ENCODE data around the gene DENND1A. TPM values are rescaled to one million over a fixed set of nuclear protein-coding genes. Genes with fewer than 3 reads are reported as not detected.
A peak's percentile ranks its signal among the peaks of the same experiment; 100 is the strongest.

The DENND1A gene
- total RNA-seq, 1 donor from 2014 or later = 16.3 TPM

DNA sequence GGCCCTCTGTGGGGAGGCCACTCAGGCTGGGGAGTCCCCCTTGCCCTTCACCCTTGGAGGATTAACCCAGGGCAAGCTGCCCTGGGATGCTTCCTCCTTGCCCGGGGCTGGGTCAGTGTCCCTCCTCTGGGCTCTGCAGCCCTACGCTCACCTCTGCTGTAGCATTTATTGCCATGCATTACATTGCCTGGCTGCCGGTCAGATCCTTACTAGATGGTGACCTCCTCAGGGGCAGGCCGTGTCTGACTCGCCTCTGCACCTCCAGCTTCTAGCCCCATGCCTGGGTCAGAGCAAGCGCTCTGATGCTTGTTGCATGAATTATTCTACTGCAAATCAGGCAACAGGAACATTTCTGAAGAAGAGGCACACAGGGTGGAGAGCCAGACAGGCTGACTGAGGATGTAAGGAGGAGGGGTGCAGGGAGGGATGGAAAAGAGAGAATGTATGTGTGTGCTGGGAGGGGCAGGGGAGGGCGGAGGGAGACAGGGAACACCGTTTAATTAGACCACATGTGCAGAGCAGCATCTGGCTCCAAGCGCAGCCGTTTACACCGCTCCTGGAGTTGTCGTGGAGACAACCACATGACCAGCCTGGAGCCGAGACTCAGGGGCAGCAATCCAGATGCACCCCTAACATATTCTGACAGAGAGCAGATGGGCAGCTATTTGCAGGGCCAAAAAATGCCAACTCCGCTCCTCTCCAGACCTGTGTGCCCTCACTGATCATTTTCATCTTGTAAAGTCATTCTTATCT is 456.9 kb downstream of the DENND1A start:
- no peak for DNase-seq (ENCODE audit: low read depth)

DNA sequence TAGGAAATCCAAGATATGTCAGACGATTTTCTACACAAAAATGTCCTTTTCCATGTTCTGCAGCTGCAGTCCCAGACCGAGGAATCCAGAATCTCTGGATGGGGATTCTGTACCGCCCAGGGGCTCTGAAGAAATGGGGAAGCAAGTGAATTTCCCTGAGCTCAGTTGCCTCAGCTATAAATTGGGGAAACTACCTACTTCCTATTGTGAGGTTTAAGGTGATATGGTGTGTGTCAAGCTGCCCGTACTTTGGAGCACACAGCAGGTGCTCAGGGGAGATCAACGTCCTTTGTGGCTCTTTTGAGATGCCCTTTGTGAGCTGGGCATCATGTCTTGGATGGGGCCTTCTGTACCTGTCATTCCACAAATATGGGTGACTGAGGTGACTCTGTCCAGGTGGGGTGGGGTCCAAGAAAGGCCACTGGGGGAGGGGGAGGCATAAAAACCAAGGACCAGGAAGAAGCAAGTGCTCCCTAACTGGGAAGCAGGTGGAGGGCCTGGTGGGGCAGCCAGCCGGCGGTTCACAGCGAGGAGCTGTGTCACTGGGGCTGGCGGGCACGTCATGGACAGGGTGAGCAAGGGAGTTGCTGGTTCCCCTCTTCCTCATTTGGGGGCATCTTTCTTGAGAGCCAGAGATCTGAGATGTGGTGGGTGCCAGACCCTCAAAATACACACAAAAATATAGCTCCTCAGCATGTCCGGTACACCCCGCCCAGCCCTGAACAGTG is 457.9 kb downstream of the DENND1A start:
- no peak for DNase-seq (ENCODE audit: low read depth)

- no peak for DNase-seq (ENCODE audit: low read depth)
Observed at GRCh38 chr9:123470991-123471770, 458.7 kb downstream of the DENND1A start.

GRCh38 chr9:123470121-123470782 is 459.7 kb downstream of the DENND1A start:
- no peak for DNase-seq (ENCODE audit: low read depth)

GRCh38 chr9:123469282-123469681 is 460.6 kb downstream of the DENND1A start:
- no peak for DNase-seq (ENCODE audit: low read depth)

- peak; percentile 40 for DNase-seq (ENCODE audit: low read depth)
Observed at GRCh38 chr9:123468541-123468940, 461.4 kb downstream of the DENND1A start.

- DNase-seq (ENCODE audit: low read depth) = no peak
Observed at GRCh38 chr9:123465304-123465703, 464.6 kb downstream of the DENND1A start.

- peak; percentile 11 for DNase-seq (ENCODE audit: low read depth)
Observed at GRCh38 chr9:123460091-123460490, 469.8 kb downstream of the DENND1A start.

DNA sequence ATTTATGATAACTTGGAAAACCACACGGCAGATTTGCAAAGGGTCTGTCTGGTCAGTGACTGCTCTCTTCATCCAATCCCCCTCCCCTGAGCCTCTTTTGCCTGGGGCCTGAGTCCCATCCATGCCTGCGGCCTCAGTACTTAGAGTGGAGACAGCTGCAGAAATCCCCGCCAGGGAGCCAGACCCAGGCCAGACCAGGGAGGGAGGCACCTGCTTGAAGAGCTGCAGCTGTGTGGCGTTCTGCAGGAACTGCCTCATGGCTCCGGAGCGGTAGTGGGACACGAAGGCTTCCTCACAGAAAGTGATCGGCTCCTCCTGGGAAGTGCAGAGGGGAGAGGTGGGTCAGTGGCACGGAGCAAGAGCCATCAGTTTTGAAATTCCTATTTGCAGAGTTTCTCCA is 472.3 kb downstream of the DENND1A start:
- peak; percentile 53 for DNase-seq (ENCODE audit: low read depth)

GRCh38 chr9:123456011-123456410 is 473.9 kb downstream of the DENND1A start:
- DNase-seq (ENCODE audit: low read depth) = no peak

DNA sequence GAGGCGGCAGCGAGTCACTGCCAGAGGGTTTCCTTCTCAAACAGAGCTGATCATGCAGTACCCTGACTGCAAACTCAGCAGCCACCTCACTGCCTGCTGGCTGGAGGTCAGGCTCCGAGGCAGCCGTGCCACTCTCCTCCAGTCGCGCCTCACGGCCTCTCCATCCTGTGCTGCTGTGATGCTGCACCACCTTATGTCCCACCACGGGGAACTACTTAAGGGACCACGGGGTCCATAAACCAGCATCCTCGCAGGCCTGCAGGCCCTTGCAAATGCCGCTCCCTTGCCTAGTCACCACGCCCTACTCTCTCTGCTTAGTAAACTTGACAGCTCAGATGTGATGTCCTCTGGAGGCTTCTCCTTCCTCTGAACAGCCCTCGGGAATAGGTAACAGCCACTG is 474.7 kb downstream of the DENND1A start:
- DNase-seq (ENCODE audit: low read depth) = no peak

- no peak for DNase-seq (ENCODE audit: low read depth)
Observed at GRCh38 chr9:123454361-123454760, 475.6 kb downstream of the DENND1A start.

- DNase-seq (ENCODE audit: low read depth) = no peak
Observed at GRCh38 chr9:123453831-123454321, 476.1 kb downstream of the DENND1A start.

DNA sequence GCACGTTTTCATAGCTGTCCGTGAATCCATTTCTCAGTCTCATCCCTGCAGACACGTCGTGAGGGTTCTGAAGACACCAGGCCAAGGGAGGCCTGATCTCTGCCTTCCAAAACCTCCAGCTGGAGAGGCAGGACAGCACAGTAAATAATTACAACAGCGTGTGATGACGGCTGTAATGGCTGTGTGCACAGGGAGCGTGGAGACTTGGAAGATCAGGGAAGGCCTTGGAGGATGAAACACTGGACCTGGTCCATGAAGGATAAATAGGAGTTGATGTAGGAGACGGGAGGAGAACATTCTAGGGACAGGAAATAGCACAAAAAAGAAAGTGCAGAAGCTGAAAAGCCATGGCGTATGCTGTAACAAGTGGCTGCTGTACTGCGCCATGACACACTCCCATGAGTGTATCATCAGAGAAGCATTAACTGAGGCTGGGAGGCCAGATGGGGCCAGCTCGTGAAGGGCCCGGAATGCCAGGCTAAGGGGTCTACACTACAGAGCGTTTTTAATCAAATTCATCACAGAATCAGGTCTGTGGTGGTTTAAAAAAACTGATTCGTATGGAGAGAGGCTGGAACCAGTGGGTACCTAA is 476.8 kb downstream of the DENND1A start:
- no peak for DNase-seq (ENCODE audit: low read depth)

DNA sequence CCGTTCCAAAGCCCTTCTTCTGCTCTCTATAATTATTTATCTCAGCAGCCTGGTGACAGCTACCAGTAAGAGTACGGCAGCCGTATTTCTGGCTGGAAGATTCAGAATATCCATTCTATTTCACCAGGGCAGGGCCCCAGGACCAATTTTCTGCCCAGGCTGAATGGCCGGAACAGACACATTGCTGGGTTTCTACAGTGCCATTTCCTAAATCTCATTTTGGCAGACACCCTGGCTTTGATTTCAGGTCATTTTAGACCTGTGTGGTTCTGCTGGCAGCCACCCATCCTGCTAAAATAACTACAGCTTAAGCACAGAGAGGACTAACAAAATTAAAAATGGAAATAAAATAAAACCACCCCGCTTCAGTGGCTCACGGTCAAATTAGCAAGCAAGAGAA is 478.9 kb downstream of the DENND1A start:
- no peak for DNase-seq (ENCODE audit: low read depth)

GRCh38 chr9:123450098-123450770 is 479.7 kb downstream of the DENND1A start:
- DNase-seq (ENCODE audit: low read depth) = peak; percentile 53

- no peak for DNase-seq (ENCODE audit: low read depth)
Observed at GRCh38 chr9:123447934-123448646, 481.8 kb downstream of the DENND1A start.

- peak; percentile 11 for DNase-seq (ENCODE audit: low read depth)
Observed at GRCh38 chr9:123445981-123446610, 483.8 kb downstream of the DENND1A start.

DNA sequence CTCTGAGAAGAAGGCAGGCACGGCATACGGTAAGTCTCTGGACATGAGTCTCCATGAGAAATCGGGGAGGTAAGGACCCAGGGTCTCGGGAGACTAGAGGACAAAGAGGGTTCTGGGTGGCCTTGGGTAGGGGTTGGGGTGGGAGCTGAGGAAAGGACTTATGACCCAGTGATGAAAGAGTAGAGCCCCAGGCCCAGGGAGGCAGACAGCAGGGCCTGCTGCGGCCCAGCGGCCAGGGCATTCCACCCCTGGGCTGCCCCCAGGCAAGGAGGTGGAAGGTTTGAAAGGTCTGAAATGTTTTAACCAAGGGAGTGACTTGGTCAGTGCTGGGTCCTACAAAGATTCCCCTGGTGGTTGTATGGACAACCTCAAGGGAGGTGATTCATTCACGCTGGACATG is 484.8 kb downstream of the DENND1A start:
- DNase-seq (ENCODE audit: low read depth) = no peak
